H1 (cell line): ENCODE measurements around the gene FRMD4A. TPM values are rescaled to one million over a fixed set of nuclear protein-coding genes. Genes with fewer than 3 reads are reported as not detected.

Experiments used
- CHD7 ChIP-seq: fragments of 300-600 bp; sonication (generic); IDR thresholded peaks from 2 replicates; pipeline ENCODE4 v1.7.1; 2012; ENCODE audit warnings: low read length, moderate library complexity, mild to moderate bottlenecking, inconsistent platforms; ENCODE audit not compliant: insufficient replicate concordance
- polyA plus RNA-seq, 7 experiments: library from polyadenylated mRNA; depleted of rRNA in 3 of 7; stranded (reverse) in 5 of 7; unstranded in 2 of 7; fragments of >200 nt in 5 of 7; fragments of 200-250 nt in 2 of 7; gene quantifications; 1 replicate in 5 of 7; 2 replicates in 1 of 7; 4 replicates in 1 of 7; pipeline versions ENCODE4 v1.2.1 to v1.2.3, GENCODE V29; 2011 to 2013; ENCODE audit warnings: missing spikeins in 2 of 7, mixed read lengths in 2 of 7
- total RNA-seq: library from RNA; stranded (reverse); fragmentation: NEBNext Ultra II Directional; extraction: Animal tissue kit (Norgen Biotek cat#: 25700); gene quantifications from 2 replicates; pipeline ENCODE4 v1.2.1, GENCODE V29; 2021

FRMD4A gene
- total and polyA plus RNA-seq, 2 of the 8 experiments (the other 6 are each of a cell fraction or from before 2014, with no cell fraction given), result 38.6 to 39.6 TPM

- no peak for TF ChIP-seq CHD7
- TF ChIP-seq, all 59 proteins: peak for 0
Observed at GRCh38 chr10:13839030-13839429, 491.7 kb downstream of the FRMD4A start (continued).
